NCI-H146 (cell line): ENCODE results near the gene TTC34.

Experiments used
- DNase-seq: peaks from one replicate; lab custom pipeline; 2025; lab: John Stamatoyannopoulos, UW

Gene TTC34

DNA sequence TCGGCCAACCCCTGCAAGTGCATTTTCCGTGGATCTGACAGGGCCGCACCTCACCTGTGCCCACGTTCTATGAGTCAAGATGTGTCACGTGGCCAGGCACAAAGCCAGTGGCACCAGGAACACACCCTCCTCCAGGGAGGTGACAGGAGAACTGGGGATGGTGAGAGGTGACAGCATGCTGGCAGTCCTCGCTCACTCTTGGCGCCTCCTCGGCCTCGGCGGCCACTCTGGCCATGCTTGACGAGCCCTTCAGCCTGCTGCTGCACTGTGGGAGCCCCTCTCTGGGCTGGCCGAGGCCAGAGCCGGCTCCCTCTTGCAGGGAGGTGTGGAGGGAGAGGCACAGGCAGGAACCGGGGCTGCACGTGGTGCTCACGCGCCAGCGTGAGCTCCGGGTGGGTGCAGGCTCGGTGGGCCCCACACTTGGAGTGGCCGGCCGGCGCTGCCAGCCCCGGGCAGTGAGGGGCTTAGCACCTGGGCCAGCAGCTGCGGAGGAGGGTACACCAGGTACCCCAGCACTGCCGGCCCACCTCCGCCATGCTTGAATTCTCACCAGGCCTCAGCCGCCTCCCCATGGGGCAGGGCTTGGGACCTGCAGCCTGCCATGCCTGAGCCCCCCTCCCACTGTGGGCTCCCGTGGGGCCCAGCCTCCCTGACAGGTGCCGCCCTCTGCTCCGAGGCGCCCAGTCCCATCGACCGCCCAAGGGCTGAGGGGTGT lies 11.6 kb upstream of the TTC34 start:
- DNase-seq, result no peak

DNA sequence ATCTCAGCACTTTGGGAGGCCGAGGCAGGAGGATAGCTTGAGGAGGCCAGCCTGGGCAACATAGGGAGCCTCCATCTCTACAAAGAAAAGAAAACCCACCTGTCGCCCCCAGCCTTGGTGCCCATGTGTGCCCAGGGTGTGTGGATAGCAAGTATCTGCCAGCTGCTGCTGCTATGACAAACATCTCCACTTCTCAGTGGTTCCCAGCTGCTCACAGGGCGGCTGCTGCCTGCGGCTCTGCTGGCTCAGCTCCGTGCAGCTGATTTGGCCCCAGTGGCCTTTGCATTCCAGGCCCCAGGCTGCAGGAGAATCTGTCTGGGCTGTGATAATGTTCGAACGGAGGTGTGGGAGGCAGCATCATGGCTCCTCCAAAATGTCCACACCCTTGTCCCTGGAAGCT lies 10.6 kb upstream of the TTC34 start:
- DNase-seq, result no peak

DNA sequence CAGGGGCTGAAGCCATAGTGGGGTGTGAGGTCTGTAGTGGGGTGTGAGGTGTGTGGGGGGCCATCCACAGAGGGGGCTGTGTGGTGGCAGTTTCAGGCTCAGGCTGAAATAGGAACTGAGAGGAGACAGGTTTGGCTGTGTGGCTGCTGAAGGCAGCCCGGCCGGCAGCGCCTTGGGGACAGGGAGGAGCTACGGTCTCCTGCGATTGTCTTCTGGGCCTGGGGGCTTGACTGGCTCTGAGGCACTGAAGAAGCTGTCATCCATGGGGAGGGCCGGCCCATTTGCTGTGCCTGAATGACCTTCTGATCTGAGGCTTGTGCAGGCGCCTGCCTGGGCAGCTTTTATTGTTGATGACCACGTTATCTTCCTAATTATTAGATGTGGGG lies 10.0 kb upstream of the TTC34 start:
- DNase-seq, result no peak

DNA sequence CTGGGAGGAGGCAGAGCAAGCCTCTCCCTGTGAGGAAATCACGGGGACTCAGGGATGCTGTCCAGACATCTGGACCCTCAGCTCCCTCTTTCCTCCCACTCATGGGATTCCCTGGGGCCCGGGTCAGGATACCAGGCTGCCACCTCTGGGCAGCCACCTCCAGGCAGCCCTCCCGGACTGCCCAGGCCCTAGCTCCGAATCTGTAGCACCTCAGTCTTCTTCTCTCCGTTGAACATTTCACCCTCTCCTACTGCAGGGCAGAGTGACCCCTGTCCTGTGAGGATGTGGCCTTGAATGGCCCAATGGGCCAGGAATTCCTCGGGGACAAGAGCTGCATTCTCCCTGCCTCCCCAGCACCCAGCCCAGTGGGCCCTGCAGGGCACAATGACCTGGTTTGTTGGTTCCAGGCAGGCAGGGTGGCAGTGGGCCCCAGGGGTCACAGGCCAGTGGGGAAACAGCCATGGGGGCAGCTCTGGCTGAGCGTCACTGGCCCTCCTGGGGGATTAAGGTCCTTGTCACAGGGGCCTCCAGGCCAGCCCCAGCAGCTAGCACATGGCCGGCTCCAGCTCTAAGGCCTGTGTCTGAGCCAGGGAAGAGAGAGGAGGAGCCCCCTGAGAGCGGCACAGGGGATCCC lies 9.5 kb upstream of the TTC34 start:
- no peak for DNase-seq

DNA sequence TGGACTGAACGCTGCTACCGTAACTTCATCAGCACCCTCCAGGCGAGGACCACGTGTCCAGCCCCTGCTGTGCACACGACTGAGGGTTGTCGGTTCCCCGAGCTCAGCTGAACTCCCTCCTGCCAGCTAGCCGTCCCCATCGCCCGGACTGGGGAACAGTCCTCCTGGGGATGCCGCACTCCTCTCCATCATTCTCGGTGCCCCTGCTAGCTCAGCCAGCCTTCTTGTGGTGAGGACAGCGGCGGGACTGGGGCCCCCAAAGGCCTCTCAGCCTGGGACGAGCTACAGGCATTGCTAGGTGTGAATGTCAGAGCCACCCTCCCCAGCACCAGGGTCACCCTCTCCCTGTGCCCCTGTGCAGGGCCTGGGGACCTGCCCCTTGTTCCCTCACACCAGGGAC lies 8.8 kb upstream of the TTC34 start:
- DNase-seq, result no peak

DNA sequence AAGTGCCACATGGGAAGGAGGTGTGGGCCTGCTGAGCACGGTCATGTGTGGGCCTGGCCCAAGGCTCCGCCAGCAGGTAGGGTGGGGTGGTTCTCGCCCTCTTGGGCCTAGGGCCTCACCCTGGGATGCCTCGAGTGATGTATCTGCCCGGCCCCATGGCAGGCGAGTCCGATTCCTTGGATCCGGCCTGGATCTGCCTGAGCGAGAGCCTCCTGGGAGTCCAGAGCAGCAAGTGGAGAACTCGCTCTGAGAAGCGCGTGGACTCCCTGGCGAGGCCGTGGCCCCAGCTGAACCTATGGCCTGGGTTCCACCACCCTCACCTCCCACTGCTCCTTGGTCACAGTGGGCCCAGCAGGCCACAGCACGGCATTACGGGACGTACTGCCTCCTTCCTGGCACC lies 8.2 kb upstream of the TTC34 start:
- DNase-seq, result no peak

DNA sequence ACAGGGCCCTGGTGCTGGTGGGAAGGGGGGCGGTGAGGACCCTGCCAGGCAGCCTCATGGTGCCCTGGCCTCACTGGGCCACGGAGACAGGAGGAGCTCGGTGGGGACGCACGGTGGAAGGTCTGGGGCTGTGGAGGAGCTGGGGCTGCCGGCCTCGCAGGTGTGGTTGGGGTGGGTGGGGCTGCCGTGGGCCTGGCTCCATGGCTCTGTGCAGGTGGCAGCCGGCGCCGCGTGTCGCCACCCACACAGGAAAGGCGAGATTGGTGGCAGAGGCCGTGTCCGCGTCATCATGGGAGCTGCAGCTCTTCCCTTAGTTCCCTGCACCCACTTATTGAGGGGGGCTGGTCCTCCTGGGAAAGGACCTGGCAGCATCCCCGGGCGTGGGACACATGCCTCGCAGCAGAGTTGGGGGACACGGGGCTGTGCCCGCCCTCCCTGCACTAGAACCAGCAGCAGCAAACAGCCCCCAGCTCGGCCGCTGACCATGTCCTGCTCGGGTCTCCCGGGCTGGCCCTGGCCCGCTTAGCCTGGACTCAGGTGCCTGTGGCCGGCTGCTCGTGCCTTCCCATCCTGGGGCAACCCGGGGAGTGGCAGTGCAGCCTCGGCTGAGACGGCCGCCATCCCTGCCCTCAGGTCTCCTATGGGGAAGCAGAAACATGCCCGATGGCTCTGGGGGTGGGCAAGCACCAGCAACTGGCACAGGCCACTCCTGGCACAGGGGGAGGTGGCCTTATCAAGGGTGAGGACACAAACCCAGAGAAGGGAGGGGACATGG lies 7.5 kb upstream of the TTC34 start:
- DNase-seq, result no peak

DNA sequence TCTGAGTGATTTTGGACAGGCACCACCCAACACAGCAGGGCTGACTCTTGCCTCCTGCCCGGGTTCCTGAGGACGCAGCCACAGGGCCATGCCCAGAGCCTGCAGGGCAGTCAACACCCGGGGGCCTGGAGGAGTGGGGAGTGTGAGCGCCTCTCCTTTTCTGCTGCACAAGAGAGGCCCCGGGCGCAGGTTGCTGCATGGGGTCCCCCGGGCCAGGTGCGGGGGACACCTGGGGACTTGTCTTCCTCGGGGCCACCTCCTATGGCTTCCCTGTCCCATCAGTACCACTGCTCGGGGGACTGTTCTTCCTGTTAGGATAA lies 6.9 kb upstream of the TTC34 start:
- no peak for DNase-seq

DNA sequence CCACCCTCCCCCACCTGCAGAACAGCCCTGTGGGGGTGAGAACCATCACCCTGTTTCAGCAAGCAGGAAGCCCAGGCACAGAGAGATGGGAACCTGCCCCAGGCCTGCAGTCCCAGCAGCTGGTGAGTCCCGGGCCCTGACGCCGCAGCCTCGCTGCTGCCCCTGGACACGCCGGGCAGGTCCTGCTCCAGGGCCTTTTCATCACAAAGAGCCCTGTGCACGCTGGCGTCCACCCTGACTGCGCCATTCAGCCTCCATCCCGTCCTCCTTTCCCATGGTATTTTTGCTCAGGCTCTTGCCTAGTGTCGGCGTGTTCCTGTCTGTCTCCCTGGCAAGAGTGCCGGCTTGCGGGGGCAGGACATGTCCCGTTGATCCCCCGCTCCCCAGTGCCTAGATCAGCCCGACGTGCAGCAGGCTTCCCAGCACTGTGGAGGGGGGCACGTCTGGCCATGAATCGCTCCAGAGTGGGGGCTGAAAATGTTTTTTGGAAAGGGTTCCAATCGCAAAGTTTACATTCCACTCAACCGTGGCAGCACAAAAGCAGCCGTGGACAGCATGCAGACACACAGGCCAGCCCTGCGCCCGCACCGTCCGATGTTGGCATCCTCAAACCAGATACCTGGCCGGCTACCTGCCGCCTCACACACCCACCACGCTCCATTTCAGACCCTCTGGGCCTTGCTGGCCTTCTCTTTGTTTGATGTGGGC lies 6.3 kb upstream of the TTC34 start:
- no peak for DNase-seq

DNA sequence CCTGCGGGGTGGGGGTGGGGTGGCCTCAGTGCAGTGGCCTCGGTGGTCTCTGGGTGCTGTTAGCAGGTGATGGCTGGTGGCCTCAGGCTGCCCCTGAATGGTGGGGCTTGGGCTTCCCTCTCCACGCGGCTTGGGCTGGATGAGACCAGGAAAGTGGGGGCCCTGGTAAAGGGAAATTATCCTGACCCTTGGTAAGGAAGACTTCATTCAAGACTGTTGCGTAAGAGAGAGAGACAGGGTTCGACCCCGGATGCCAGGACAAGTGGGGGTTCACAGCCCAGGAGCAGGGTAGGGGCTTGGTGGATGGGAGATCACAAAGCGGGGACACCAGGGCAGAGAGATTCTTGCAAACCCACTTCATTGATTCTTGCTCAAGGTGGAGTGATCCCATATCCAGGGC lies 5.5 kb upstream of the TTC34 start:
- DNase-seq, result no peak

DNA sequence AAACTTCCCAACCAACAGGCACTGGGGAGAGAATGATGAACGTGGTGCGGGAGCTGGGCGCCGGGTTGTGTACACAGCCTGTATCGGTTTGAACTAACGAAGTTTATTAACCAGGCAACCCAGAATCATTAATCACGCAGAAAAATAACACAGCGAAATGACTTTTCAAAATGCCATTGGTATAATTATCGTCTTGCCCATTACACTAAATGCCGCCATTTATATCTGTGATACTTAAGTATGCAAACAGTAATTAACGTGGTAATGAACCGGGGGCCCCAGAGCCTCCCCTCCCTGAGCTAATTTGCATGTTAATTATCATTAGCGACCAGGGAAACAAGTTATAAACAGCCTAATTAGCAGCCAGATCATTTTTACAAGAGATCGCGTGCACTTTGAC lies 5.1 kb upstream of the TTC34 start:
- no peak for DNase-seq

DNA sequence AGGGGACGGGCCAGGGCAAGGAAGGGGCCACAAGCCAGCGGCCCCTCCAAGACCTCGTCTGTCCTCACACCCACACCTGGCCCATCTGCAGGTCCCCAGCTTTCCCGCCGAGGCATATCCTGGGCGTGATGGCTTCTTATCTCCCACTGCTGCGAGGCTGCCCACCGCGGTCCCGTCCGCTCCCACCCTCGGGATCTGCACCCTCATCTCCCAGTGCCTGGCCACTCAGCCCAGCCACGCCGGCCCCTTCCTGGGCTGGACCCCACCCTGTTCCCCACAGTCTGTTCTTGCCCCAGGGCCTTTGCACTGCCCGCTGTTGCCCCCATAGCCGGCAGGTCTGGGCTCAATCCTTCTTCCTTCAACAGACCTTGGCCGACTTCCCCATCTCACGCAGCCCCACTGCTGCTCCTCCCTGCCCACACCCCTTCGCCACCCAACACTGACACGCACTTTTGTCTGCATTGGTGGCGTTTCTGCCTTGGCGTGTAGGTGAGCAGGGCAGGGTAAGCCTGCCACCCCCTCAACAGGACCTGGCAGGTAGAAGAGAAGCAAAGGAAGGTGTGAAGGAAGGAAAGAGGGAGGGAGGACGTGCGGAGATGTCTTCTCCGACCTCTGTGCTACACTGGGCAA lies 4.4 kb upstream of the TTC34 start:
- DNase-seq, result no peak

DNA sequence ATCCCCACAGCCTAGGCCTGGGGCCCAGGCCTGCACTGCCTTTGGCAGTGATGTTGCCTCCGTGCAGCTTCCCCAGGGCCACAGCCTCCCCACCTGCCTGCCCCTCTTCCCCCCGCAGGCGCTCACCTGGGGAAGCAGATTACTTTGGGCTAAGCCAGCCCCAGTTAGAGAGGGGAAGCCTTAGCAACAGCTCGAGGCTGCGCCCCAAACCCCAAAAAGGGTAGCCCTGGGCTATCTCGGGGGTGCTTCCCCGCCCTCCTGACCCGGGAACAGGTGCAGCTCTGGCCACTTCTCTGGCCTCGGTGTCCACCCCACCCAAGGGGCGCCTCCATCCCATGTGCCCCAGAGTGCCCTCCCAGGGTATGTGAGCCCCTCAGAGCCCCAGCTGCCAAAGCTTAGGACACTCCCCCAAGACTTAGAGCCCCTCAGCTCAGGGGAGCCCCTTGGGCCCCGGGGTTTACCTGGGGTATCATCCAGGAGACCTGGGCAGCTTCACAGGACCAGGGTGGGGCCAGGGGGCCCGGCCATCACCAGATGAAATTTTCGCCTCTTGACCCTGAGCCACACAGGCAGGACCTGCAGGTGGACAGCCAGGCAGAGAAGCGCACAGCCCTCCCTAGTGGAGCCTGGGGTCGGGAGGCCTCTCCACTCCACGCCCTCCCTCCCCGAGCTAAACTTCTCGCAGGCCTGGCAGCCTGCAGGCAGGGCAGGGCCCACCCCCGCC lies 3.3 kb upstream of the TTC34 start:
- no peak for DNase-seq

DNA sequence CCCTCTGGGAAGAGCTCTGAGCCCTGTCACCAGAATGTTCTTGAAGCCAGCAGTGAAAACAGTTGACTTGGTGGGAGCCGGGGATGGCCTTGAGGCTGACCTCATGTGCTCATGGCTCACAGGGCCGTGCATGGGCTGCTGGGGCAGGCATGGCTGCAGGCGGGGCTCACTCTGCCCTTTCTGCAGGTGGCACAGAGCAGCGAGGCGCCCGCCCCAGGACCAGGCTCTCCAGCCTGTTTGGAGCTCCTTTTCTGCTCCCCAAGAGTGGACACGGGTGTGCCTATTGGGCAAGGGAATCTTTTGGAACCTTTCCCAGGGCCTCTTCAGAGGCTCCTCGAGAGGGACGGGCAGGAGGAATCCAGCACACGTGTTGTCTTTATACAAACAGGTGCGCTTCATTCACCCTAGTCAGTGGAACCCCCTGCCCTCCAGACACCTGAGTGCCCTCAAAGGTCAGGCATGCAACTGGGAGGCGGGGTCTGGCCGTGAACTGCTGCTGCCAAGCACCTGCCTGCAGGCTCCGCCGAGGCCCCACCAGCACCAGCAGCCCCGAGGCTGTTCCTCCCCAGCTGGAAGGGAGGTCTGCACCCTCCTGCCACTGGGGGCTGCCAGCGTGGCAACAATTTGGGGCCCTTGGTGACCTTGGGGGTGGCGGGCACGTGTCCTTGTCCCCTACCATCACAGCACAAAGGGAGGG lies 2.6 kb upstream of the TTC34 start:
- no peak for DNase-seq

DNA sequence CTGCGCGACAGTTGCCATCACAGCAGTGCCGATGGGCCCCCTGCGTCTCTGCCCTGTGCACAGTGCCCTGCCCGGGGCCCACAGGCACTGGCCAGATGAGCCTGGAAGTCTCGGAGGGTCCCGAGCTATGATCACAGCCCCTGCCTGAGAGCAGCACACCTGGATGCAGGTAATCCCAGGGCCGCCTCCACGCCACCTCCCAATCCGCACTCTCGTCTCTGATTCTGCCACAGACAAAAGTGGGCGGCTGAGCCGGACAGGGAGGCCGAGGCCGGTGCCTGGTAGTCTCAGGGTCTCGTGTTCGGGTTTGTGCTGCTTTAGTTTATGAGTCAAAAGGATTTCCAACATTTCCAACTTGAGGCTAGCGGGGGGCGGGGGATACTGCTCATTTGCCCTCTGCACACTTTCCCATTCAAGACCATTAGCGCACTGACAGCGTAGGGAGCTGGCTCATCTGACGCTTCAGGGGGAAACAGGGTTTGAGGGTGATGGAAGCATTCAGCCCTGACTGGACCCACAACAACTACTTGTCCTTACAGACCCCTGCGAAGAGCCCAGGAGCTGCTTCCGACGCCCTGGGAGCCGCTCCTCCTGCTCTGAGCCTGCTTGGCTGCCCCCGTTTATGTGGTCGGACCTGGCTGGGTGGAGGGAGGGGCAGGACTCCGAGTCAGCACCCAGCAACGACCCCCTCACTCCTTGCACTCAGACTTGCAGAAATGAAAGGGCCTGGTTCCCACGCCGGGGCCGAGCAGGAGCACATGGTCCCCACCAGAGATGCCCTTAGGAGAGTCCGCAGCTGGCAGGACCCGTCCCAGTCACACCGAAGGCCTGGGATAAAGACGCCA lies 1.8 kb upstream of the TTC34 start:
- no peak for DNase-seq

DNA sequence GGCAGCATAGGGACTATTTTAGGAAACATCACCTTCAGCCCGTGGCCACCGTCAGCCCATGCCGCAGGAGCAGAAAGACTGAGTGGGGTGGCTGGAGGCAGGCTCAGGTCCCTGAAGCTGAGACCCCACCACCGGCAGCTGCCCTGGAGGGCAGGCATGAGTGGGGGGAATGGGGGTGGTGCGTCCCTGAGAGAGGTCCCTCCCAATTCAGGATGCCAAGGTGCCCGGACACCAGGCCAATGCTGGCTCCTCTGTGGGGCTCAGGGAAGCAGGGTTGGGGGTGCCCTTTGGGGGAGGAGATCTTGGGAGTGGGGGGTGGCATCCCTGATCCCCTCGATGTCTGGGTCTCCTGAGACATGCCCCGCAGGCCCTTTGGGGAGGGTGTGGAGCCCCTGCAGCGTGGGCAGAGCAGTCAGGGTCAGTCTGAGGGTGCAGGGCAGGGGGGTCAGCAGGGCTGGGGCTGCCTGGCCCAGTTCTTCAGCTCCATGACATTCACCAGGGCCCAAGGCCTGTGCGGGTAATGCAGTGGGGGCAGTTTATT lies 998 bp upstream of the TTC34 start:
- DNase-seq, result no peak

DNA sequence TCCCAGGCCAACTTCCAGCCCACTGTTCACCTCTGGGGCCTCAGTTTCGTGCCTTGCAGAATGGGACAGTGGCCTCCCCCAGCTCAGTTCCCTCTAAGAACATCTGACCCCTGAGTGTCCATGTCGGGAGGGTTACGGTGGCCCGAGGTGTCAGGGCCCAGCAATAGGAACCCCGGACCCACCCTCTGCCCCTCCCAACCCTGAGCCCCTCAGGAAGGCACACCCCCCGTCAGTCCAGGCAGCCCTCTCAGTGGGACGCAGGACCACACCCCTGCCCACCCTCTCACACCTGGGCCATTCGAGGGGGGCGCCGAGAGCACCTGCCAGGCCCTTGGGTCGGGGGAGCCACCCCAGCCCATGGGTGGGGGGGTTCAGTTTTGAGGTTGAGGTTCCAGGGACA lies 447 bp downstream of the TTC34 start:
- DNase-seq, result no peak

DNA sequence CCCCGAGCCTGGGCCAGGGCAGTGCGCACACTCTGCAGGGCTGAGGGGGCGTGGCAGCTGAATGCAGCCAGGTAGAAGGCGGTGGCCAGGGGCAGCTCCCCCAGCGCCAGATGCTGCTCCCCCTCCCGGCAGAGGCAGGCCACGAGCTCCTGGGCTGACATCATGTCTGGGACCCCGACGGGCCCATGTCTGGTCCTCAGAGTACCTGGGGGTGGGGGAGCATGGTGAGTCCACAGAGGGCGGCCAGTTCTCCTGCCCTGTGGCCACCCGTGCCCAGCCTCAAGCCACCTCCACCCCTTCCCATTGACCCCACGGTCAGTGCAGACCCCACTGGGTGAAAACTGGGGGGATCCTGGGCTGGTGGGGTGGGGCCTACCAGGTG lies 838 bp downstream of the TTC34 start:
- DNase-seq, result no peak

DNA sequence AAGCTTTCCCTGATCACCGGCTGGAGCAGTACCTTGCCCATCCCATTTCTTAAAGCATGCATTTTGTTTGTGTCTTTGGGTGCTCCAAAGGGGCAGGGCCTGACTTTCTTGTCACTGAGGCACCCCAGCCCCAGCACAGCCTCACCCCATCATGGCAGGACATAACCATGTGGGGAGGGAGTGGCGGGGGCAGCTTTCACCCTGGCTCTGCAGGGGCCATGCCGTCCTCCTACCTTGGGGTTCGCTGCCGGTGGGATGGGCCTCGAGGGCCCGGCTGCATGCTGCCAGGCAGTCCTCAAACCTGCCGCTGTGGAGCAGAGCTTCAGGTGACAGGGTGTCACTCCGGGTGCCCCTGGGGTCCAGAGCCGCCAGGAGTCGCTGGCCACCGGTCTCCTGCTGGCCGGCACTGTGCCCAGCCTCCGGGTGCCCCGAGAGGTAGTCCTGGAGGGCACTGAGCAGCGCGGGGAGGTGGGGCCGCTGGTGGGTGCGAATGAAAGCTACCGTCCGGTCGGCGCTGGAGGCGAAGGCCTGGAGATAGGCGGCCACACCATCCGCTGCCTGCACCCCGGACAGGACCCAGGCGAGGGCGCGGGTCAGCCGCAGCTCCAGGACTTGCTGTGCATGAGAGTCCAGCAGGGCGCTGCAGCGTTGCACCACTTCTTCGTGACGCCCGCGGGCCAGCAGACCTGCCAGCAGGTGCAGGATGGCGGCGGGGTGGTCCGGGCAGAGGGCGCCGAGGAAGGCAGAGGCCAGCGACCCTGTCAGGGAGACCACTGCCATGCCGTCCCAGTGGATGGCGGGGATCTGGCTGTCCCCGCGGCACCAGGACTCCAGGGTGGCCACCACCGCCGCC lies 1.5 kb downstream of the TTC34 start:
- DNase-seq, result no peak
